HG02571 (cell line): Measurements from ENCODE around the gene PEX3.
"Not testable (repeated sequence)": the region's sequence is repeated elsewhere in the genome, so short reads cannot be mapped to it uniquely, and the experiment has no call there.

ENCODE experiments used
- ATAC-seq: cut with Tn5 transposase; IDR thresholded peaks from one replicate; pipeline ENCODE4 v1.9.1; 2021; ENCODE audit warnings: mild to moderate bottlenecking, moderate library complexity; ENCODE audit not compliant: unreplicated experiment

PEX3 gene

DNA sequence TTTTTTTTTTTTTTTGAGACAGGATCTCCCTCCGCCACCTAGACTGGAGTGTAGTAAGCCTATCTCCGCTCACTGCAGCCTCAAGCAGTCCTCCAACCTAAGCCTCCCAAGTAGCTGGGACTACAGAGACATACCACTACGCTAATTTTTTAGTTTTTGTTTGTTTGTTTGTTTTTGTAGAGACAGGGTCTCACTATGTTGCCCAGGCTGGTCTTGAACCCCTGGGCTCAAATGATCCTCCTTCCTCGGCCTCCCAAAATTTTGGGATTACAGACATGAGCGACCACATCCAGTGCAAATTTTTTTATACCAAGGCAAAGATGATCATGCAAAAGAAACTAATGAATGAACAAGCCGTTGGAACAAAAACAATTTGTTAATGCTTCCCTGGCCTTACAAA is 55.6 kb downstream of the PEX3 start:
- ATAC-seq, result no peak

DNA sequence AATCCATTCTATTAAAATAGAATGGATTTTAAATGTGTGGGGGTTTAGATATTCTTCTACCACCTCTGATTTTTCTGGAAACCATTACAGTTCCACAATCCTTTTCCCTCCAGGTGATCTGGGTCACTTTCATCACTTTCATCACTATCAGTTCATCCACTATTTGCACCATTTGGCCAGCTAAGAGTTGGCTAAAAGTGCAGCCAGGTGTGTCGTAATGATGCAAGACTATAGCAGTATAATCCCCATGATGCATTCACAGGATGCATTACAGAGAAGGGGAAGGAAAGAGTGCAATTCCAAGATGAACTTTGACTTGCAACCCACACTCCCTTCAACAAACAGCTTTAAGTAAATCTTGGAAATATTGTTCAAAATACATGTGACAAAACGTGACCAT is 56.0 kb downstream of the PEX3 start:
- ATAC-seq, result no peak

DNA sequence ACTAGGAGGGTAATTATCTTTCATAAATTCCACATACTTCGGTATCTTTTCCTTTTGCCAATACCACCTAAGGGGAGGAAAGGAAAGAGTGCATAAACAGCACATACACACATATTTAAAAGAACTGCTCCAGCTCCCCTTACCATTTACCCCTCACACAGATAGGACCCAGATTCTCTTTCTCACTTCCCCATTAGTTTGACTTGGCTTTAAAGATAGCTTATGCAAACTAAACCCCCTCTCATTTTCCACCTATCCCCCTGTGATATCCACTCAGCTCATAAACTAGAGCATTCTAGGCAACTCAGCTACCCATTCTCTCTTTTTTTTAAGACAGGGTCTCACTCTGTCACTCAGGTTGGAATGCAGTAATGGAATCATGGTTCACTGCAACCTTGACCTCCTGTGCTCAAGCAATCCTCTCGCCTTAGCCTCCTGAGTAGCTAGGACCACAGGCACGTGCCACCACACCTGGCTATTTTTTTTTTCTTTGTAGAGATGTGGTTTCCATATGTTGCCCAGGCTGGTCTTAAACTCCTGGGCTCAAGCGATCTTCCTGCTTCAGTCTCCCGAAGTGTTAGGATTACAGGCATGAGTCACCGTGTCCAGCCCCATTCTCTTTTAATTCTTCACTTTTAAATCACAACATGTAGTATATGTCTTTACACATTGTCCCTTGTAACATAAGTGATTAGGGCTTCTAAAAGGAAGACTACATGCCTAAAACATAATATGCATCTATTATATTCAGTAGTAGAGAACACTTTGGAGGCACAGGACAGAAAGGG is 56.9 kb downstream of the PEX3 start:
- ATAC-seq, result peak; percentile 31

DNA sequence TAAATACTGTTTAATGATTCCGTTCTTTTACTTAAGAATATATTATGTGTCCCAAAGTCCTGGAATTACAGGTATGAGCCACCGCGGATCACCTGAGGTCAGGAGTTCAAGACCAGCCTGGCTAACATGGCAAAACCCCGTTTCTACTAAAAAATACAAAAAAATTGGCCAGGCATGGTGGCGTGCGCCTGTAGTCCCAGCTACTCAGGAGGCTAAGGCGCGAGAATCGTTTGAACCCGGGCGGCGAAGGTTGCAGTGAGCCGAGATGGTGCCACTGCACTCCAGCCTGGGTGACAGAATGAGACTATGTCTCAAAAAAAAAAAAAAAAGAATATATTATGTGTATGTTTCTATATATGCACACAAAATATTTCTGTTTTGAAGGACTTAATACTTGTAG is 59.7 kb downstream of the PEX3 start:
- not testable (repeated sequence) for ATAC-seq

DNA sequence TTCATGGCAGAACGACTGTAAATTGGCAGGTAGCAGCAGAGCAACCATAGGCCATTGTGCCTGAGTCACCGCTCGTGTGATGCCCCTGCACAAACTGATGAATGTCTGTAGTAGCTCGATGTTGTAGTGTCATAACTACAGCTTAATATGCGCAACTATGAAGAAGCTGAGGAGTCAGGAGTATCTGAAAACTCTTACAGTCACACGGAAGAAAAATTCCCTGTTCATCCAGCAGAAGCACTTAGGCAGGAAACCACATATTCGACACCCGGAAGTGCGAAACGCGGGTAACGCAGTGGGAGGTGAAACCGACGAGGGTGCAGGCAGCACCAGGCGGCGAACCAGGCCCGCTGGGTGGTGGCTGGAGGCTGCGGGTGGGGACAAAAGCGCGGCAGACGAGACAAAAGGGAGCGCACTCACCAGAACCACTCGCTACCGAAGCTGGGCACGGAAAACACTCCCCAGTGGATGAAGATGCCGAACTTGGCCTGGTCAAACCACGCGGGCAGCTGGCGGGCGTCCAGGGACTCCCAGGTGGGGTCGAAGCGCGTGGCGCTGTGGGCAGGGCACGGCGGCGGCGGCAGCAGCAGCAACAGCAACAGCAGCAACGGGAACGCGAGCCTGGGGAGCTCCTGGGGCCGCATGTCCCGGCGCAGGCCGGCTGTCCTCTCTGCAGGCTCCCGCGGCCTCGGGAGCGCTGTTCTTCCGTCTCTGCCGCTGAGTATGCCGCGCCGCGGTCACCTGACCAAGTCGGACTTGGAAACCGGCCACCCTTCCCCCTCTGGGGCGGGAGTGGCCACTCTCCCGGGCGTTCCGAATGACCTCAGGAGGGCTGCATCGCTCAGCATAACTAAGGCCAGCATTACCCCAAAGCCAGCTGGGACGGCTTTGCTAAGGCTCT is 60.6 kb downstream of the PEX3 start, which contains the start of gene FUCA2:
TSS of gene FUCA2 (minus strand) at position 730 of the 901 bp plus-strand sequence. CDS start at position 644, 86 bp downstream.
- peak; percentile 61 for ATAC-seq

DNA sequence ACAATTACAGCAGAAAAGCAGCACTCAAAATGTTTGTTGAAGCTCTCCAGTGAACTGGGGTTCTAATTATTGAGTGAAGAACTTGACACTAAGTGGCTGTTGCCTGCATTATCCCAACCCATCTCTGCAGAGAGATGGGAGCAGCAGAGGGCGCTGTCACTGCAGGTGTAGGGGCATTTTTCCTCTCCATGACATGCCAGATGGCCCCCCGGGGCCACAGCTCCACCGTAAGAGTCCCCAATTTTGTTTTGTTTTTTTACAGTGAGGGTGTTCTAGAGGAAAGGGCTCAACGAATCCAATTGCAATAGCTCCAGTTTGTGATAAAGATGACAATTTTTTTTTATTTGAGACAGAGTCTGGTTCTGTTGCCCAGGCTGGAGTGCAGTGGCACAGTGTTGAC is 62.8 kb downstream of the PEX3 start:
- no peak for ATAC-seq

DNA sequence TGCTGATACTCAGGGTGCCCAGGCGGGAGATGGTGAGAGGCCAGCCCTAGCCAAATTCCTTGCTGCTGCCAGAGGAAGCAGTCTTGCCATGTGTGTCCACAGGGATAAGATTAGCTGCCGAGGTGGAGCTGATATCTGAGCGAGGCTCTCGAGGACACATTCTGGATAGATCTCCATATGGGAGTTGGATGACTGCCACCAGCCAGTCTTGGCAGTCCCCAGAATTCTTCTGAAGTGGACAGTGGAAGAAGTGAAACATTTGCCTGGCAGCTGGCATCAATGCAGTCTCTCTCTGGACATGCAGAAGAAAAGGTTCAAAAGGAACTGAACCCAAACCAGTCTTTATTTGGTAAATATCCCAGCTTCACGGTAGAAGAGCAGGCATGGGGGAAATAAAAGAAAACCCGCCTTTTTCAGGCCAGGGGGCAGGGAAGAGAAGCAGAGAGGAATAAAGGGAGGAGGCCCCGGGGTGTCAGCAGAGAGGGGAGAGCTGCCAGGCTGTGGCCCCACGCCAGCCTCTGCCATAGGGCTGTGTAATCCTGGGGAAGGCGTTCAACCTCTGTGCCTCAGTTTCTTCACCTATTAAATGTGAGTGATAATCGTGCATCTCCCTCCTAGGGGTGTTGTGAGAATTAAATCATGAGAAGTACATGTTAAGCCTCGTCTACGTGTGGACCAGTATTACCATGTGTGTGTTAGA is 64.6 kb downstream of the PEX3 start:
- ATAC-seq, result no peak

DNA sequence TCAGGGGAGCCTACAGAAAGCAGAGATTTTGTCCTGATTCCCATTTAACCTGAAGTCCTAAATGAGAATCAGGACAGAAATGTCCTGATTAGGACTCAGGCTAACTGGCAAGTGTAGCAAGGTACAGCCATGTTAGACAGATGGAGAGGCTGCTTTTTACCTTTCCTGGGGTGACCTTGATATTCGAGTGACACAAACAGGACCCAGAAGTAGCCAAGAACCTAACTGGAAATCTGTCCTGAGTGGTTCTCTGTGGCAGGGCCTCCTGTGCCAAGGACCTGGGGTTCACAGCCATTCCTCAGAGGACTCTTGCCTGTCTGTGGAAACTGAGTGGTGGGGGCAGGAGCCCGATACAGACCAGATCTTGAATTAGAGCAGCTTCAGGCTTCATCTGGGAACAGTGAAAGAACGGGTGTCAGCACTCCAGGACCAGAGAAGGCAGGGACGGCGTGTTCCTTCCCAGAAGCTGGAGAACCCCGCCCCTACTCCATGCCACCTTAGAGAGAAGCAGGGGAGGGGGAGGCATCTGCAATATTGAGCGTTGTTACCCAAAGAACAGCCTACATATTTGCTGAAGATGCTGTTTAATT is 65.3 kb downstream of the PEX3 start:
- no peak for ATAC-seq

DNA sequence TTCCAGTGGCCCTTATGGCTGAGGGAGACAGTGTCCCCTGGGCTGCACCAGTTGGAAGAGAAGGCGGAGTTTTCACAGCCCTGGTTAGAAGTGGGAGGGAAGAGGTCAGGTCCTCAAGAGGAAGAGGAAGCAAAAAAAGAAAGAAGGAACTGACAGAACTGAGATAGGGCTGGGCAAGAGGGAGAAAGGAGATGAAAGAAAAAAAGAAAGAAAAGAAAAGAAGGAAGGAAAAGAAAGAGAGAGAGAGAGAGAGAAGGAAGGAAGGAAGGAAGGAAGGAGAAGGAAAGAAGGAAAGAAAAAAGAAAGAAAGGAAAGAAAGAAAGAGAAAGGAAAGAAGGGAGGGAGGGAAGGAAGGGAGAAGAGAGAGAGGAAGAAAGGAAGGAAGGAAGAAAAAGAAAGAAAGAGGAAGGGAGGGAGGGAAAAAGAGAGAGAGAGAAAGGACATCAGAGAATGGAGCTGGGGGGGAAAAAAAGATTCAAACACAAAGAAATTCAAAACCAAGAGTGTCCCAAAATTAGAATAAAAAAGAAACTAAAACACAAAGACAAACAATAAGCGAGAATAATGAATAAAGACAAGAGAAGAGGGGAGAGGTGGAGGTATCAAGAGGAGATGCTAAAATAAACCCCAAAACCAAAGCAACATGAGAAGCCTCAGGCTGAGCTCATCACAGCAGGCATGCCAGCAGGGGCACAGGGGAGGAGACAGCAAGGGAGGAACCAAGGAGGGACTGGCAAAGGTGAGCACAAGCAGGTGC is 66.3 kb downstream of the PEX3 start:
- no peak for ATAC-seq

DNA sequence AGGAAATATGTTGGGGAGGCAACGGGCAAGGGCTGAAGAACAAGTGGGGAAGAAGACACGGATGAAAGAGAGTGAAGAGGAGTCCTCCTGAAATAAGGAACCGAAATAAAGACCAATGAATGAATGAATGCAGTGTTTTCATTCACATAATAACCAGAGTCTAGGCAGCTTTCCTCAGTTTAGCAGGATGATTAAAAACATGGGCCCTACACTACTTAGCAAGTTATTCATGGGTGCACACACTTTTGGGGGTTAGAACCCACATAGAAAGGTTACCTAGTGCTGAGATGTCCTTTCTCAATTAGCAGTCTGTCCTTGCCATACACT is 66.8 kb downstream of the PEX3 start:
- no peak for ATAC-seq

DNA sequence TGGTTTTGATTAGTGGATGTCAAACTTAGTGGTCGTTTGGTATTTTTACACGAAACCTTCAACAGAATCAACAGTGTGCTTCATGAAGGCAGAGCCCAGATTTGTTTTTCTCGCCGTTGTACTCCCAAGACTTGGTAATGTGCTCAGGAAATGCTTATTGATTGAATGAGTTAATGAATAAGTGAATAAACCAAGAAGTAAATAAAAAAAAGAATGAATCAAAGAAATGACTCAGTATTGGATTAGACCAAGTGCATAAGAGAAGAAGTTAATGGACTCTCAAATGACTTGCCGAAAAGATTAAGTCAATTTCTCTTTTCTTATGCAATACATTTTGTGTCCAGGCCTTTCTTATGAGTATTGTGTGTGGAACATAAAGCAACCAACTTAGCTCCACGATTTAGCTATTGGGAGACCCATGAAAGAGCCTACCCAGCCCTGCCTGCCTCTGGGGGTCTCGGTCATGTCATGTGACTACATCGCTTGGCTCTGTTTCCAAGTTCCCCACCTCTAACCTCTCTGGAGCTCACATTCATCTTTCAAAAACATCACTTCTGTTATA is 71.5 kb downstream of the PEX3 start:
- no peak for ATAC-seq

DNA sequence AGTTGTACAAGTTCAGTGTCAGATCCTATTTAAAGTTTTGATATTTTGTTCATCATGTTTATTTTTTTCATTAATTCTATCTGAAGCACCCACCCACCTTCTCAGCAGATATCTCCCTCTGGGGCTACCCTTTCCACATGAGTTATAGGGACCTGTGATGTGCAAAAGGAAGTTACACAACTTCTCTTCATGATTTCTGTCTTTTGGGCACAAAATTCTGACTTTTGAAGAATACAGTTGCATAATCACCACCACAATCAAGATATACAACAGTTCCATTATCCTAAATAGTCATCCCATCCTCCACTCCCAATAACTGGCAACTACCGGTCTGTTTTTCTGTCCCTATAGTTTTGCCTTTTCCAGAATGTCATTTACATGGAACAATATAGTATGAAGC is 74.8 kb downstream of the PEX3 start:
- no peak for ATAC-seq

DNA sequence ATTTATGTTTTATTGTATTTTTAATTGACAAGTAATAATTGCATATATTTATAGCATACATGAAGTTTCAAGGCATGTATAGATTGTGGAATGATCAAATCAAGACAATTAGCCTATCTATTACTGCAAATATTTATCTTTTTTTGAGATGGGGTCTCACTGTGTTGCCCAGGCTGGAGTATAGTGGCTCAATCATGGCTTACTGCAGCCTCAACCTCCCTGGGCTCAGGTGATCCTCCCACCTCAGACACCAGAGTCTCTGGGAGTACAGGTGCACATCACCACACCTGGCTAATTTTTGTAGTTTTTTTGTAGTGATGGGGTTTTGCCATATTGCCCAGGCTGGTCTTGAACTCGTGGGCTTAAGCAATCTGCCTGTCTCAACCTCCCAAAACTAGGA is 77.1 kb downstream of the PEX3 start:
- ATAC-seq, result no peak

DNA sequence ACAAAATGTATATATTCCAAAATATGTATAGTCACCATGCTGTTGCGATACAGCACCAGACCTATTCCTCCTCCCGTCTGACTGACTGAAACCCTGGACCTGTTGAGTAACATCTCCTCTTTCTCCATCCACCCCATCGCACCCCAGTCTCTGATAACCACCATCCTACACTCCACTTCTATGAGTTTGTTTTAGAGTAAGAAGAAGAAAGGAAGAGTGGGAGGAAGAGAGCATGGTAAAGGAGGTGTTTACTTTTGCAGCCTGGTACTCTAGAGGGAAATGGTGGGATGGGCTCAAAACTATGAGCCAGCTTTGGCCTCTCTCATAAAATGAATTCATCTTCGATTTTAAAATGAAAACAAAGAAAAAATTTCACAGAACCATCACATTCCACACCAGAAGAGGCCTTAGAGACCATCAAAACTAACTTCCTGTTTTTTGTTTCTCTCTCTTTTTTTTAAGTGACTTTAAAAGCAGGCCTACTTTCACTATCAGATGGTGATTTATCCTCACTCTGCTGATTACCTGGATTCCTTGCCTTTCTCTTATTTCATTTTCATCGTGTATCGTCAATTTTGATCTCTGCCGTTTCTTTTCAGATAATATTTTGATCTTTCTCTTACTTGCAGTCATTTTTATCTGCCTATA is 77.7 kb downstream of the PEX3 start:
- no peak for ATAC-seq

DNA sequence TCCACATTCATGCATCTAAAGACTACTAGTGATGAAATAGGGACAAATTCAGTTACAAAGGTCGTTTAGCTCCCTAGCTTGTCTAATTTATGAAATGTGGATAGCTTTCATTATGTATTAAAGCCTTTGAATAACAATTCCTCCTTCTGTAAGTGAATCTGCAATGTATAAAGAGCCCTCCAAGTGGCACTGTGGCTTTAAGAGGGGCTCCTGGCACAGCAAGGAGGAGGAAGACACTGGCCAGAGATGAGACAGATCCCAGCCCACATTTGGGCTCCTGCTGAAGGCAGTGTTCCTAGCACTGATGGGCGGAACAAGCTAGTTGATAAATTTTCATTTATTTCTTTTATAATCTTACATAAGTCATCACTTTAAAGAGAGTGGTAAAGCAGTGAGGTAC is 78.5 kb downstream of the PEX3 start:
- no peak for ATAC-seq

DNA sequence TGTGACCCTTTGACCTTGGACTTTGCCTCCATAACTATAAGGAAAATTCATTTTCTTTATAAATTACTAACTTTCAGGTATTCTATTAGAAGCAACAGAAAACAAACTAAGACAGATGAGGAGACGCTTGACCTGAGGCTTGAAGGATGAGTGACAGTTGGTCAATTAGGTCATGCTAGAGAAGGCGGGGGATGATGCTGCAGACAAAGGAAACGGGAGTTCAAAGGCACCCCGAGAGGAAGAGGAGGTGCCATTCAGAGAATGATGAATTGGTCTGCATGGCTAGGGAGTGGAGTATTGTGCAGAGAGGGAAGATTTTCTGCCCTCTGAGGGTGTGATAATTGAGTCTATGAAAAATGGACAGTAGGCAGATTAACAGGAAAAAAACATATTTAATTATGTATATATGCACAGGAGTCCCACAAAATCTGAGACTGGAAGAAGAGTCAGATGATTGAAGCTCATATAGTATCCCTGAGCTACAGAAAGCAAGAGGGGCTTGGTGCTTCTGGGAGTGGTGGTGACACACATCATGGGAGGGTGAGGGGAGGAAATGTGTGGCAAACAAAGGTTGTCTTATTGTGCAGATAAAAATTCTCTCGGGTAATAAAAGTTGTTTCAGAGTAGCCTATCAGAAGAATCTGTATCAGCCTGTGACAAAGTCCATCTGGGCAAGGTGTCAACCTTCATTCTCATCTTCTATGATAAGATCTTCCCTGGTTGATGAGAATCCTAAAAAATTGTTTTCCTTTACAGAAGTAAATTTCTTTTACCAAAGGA is 81.3 kb downstream of the PEX3 start:
- no peak for ATAC-seq

DNA sequence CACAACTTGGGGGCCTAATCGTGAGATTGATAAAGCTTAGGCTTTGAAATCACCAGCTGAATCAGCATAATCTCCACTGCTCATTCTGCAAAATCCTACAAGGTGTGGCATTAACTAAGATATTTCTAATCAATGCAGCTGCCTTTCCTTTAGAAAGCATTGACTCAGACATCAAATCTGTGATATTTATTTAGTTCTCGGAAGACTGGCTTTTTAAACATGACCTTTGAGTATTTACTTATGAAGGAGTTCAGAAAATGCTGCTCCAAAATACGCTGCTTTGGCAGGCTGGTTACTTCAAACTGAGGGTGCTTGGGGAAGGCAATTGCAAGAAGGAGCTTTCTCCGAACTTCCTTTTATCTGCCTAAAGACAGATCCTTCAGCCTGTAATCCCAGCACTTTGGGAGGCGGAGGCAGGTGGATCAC is 84.6 kb downstream of the PEX3 start:
- ATAC-seq, result no peak

DNA sequence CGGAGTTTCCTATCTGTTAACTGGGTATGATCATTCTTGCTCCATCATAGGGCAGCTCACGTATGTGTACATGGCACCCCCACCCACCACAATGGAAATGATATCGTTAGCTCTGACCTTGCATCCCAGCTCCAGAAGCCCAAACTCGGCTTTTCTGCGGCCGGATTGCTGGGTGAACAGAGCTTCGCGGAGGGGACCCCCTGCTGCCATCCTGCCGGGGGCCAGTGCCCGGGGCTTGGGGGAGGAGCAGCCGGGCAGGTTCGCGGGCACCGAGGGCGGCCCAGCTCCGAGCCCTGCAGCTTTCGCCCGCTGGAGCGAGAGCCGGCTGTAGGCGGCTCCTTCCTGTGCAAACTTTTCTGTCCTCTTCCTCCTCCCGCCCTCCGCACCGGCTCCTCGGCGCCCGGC is 85.9 kb downstream of the PEX3 start:
- peak; percentile 61 for ATAC-seq
